AG10803 (cell line): Measurements from ENCODE around the gene HPCA.
A peak's percentile ranks its signal among the peaks of the same experiment; 100 is the strongest.

Source experiments
- DNase-seq: peaks from one replicate; pipeline ENCODE4 v3.0.0; 2010; ENCODE audit warnings: low read depth
- H3K4me3 ChIP-seq: 2 replicates; pipeline ENCODE4 v1.5.1; 2011; ENCODE audit warnings: mild to moderate bottlenecking, low read length, control low read depth
- TF ChIP-seq, protein P1 (sequence below): conservative IDR thresholded peaks from 2 replicates; pipeline ENCODE4 v1.5.1; 2011; ENCODE audit warnings: mild to moderate bottlenecking, low read length, control low read depth, inconsistent platforms

Gene HPCA

DNA sequence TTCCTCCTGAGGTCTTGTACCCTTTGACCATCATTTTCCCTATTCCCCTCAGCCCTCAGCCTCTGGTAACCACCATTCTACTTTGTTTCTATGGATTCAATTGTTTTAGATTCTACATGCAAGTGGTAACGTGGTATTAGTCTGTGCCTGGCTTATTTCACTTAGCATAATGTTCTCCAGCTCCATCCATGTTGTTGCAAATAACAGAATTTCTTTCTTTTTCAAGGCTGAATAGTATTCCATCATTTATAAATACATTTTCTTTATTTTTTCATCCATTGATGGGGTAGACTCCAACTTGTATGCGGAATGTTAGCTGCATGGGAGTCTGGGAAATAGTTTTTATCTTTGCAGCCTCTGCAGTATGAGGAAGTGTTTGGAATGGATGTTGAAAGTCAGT lies 41.1 kb downstream of the HPCA start:
- DNase-seq: no peak
- TF ChIP-seq, protein P1, sequence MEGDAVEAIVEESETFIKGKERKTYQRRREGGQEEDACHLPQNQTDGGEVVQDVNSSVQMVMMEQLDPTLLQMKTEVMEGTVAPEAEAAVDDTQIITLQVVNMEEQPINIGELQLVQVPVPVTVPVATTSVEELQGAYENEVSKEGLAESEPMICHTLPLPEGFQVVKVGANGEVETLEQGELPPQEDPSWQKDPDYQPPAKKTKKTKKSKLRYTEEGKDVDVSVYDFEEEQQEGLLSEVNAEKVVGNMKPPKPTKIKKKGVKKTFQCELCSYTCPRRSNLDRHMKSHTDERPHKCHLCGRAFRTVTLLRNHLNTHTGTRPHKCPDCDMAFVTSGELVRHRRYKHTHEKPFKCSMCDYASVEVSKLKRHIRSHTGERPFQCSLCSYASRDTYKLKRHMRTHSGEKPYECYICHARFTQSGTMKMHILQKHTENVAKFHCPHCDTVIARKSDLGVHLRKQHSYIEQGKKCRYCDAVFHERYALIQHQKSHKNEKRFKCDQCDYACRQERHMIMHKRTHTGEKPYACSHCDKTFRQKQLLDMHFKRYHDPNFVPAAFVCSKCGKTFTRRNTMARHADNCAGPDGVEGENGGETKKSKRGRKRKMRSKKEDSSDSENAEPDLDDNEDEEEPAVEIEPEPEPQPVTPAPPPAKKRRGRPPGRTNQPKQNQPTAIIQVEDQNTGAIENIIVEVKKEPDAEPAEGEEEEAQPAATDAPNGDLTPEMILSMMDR: no peak
- H3K4me3 ChIP-seq: no peak overlapping the region

DNA sequence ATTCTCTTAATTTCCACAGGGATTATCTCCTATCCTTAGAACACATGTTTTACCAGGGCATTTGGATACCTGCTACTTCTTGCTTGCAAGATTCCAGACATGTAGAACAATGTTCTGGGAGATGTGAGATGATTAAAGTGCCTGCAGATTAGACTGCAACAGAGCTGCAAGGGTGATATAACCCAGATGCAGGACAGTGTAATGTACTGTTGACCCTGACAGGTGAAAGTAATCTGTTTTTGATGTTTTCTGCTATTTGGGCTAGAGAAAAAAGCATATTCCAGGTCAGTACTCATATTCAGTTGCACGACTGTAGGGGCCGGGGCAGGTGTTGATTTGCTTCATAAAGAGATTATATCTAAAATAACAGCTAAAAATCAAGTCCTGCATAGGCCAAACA lies 42.0 kb downstream of the HPCA start:
- no peak for DNase-seq
- TF ChIP-seq, protein P1: no peak
- H3K4me3 ChIP-seq: no peak overlapping the region

DNA sequence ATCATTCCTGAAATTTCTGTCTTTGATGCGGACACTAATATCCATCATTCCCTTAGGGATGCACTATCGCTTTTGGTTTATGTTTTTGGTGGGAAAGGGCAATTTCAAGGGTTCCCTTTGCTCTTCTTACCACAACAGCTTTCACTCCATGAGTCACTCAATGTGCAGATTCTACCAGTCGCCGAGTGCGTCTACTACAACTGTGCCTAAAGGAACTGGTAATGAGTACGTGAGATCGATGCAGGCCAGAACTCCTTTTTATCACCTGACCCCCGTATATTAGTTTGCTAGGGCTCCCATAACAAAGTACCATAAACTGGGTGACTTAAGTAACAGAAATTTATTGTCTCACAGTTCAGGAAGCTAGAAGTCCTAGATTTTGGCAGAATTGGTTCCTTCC lies 42.4 kb downstream of the HPCA start:
- H3K4me3 ChIP-seq: no peak overlapping the region
- TF ChIP-seq, protein P1: no peak
- DNase-seq: no peak

DNA sequence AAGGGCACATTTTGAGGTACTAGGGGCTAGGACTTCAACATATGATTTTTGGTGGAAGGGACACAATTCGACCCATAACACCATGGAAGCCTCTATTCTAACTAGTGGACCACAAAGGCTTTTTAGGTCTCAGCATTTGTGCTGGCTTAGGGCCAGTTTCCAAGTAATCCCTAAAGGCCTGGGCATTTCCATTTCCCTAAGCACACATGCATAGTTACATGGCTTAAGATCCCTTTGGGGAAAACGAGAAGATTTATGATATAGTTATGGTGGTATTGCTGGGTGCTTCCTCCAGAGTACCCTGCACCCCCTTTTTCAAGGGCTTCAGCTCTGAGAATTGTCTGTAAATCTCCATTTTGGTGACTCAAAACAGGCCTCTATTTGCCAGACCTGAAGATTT lies 43.1 kb downstream of the HPCA start:
- DNase-seq: no peak
- TF ChIP-seq, protein P1: no peak
- H3K4me3 ChIP-seq: no peak overlapping the region

DNA sequence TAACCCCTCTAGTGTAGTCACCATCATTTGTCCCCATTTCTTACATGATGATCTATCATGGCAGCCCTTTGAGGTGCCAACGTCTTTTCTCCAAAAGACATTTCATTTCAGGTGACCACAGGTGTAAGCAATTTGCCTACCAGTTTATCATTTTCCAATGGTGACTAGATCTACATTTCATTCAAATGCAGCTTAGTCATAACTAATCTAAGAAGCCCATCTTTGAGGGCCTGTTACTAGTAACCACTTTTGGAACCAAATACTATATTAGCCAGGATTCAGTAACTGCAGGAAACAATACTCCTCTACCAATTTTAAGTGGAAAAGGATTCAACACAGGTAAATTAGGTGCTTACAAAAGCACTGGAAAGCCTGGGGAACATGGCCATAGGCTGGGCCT lies 45.5 kb downstream of the HPCA start:
- TF ChIP-seq, protein P1: no peak
- DNase-seq: no peak
- H3K4me3 ChIP-seq: no peak overlapping the region

DNA sequence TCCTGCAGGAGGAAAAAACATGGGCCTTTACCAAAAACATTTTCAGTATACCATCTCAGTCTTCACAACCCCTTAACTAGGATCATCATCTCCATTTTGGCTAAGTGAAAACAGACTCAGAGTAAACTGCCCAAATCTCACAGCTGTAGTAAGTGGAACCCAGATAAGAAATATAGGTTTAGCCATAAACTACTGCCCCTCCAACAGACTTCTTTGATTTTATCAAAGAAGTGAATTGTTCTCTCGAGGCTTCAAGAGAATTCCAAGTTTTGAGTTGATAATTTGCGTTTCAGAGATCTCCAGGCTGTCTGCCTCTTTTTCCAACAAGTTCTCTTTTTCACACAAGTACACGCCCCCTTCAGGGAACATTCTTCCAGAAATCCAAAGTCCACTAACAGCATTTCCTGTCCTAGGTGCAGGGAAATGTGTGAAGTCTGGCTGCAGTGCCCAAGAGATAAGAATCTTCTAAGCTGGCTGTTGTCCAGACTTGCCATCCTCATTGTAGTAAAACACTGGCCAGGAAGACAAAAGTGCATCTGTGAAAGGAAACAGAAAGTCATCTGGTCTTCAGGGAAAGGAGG lies 47.5 kb downstream of the HPCA start:
- TF ChIP-seq, protein P1: no peak
- H3K4me3 ChIP-seq: no peak overlapping the region
- peak; percentile 23 for DNase-seq

DNA sequence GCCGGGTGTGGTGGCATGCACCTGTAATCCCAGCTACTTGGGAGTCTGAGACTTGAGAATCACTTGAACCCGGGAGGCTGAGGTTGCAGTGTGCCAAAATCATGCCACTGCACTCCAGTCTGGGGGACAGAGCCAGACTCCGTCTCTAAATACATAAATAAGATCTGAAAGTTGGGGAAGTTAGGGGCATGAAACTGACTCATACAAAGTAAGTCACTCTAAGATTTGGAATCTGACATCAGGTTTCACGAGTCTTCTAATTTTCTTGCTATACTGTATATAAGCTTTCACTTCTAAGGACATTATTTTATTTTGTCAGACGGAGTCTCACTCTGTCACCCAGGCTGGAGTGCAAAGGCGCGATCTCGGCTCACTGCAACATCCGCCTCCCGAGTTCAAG lies 48.2 kb downstream of the HPCA start:
- no peak overlapping the region for H3K4me3 ChIP-seq
- TF ChIP-seq, protein P1: no peak
- no peak for DNase-seq
